ENCODE measurements around the gene LRCH4.
"Not testable (repeated sequence)": the region's sequence is repeated elsewhere in the genome, so short reads cannot be mapped to it uniquely, and the experiment has no call there.

The LRCH4 gene

DNA sequence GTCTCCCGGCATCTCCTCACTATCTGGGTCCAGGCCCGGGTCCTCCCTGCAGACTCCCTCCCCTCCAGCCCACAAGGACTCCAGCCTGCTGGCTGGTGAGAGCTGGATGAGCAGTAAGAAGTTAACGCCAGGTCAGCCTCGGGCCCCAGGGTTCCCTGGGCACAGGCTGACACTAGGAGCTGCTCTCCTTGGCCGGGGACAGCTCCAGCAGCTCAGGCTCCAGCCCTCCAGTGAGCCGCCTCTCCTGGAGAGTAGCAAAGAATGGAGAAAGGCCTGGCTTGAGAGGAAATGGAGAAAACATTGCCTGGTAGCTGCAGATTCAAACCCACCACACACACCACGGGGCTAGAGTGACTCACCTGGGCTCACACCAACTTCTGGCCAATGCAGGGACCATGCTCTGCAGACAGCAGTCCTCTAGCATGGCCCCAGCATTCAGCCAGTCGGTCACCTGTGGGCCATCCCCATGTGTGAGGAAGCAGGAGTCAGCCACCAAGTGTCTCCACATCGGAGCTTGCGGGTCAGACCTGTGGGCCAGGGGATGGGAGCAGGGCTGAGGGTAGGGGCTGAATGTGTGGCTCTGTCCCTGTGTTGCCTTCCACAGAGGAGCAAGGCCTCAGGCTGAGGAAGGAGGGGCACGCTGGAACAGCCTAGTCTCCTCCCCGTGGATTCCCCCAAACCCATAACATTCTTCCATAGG, 18.7 kb downstream of the LRCH4 start:
- DNase-seq, result no peak

DNA sequence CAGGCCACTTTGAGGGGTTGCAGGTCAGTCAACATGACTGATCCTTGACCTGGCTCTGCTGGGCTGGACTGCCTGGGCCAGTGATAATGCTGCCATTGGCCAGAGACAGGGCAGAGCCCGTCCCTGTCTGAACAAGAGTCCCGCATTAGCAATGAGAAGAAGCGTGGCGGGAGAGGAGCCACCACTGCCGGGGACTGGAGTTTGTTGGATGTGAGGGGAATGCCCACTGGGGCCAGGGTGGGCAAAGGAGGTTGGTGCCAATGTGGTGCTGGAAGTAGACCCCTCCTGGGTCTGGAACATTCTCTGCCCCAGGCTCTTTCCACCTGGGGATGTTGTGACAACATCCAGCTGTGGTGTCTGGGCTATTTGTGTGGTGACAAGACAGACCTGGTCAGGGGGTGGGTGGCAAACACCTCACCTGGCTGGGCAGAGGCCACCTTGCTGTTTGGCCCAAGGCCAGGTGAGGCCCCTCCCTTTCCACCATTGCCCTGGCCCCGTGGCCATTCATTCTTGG, 19.9 kb downstream of the LRCH4 start:
- no peak for DNase-seq

DNA sequence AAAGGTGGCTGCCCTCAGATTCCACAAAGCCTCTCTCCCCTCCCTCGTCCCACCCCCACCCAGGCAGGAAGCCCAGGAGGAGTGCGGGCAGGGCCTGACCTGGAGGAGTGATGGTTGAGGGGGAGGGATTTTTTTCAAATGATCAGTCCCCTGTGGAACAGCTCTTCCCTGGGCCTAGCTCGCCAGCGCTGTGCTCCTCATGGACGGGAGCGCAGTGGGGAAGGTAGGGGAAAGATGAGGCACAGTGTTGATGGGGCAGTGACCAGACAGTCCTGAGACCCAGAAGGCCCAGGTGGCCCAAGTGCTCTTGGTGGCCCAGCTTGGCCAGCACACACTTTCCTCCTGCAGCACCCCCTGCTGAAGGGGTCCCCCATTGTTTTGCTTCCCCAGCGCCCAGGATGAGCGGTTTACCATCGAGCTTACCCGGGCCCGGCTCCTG, 20.8 kb downstream of the LRCH4 start:
- DNase-seq, result no peak

DNA sequence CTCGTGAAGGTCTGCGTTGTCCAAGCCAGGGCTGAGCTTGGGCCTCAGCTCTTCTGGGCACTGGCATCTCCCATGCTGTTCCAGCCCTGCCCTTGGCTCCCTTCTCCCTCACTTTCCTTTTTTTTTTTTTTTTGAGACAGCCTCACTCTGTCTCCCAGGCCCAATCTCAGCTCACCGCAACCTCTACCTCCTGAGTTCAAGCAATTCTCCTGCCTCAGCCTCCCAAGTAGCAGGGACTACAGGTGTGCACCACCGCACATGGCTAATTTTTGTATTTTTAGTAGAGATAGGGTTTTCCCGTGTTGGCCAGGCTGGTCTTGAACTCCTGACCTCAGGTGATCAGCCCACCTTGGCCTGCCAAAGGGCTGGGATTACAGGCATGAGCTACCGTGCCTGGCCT, 21.5 kb downstream of the LRCH4 start:
- not testable (repeated sequence) for DNase-seq

DNA sequence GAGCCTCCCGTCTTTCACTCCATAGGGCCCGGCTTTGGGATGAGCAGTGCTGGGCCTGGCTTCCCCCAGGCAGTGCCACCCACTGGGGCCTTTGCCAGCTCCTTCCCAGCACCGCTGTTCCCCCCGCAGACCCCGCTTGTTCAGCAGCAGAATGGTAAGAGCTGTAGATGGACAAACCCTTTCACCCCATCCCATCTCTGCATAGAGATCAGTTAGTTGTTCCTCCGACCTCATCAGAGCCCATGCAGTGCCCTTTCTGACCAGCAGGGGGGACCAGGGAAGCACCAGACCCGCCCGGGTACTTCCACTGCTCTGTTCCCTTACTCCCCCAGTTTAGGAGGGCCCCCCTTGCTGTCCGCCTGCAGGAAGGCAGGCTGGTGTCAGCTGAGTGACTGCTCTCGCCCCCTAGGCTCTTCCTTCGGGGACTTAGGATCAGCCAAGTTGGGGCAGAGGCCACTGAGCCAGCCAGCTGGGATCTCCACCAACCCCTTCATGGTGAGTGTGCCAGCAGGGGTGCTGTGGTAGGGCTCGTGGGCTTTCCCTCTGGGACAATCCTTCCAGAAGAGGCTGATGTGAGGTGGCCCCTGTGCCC, 22.0 kb downstream of the LRCH4 start:
- DNase-seq, result no peak

DNA sequence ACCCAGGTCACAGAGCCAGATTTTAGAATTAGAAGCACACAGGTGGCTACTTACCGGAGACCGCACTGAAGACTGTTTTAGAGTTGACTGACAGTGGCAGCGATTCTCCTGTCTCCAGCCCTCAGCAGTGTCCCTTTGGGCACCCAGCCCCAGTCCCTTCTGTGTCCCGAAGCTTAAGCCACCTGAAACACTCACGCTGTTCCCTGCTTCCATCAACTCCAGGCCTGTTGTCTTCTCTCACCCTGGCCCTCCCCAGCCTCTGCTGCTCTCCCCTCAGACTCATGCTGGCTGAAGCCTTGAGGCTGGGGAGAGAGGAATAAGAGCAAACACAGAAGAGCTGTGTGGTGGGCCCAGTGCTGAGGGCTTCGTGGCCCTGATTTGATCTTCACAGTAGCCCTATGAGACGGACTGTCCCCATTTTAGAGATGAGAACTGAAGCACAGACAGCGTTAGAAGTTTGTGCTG, 22.8 kb downstream of the LRCH4 start:
- no peak for DNase-seq

DNA sequence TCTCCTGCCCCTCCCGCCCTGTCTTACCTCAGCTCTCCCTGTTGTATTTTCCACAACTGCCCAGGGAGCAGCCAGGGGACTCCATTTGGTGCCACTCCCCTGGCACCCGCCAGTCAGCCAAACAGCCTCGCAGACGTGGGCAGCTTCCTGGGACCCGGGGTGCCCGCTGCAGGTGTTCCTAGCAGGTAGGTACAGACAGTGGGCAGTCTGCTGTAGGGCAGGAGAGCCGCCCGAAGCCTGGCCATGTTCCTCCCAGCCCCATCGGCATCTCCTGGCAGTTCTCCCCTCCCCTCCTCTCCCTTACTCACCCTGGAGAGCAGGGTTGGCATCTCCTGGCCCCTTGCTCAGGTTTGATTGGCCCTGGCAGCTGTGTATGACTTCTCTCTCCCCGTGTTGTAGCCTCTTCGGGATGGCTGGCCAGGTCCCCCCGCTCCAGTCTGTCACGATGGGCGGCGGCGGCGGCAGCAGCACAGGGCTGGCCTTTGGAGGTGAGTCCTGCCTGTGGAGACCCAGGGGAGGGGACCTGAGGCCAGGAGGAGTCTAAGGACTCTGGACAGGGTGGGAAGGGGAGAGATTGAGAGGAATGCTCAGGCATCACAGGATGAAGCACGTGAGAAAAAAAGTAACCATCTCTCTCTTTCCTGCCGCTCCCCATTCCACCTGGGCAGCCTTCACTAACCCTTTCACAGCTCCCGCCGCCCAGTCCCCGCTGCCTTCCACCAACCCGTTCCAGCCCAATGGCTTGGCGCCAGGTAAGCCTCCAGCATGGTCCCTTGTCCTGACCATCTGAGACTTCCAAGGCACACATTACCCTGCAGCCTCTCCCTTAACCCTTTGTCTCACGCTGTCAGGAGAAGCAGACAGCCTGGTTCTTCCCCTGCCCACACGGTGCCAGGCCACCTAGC, 23.5 kb downstream of the LRCH4 start:
- DNase-seq, result no peak

DNA sequence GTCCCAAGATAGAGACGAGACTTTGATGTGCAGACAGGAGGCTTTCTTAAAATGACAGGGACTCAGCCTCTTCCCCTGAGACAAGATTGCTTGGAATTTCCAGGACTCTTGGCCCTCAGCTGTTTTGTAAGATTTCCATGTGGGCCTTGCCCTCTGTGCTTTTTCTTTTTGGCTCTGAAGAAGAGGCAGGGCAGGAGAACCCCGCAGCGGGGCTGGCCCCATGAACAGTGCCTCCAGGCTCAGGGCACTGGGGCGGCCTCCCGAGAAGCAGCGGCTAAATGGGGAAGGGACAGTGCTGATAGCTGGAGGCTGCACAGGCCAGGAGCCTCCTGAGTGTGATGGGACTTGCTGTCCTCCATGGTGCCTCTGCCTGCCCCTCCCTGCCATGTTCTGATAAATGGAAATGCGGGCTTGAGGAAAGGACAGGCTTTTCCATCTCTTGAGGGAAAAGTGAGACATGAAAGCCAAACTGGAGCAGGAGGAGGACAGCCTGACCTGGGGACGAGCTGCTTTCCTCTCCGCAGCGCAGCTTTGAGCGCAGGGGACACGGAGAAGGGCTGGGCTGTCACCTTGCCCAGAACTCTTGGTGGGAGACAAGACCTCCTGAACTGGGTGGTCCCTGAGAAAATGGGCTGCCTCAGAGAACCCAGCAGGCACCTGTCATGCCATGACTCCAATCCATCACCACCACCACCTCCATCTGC, 24.3 kb downstream of the LRCH4 start:
- DNase-seq, result no peak

DNA sequence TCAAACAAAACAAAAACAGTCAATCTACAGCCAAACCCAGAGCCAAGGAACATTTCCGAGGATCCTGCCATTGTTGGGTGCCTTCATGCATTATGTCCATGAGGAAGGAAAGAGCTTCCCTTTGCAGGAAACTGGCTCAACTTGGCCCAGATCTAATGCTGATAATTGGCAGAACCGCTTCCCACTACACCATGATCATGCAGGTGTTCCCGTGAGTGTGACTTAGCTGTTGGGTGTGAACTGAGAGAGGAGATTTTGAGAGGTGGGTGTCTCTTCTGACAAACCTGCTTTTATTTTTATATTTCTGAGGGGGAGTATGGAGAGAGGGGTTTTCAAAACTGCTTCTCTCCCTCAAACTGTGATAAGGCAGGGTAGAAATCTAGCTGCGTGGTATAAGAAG, 26.8 kb downstream of the LRCH4 start:
- no peak for DNase-seq

DNA sequence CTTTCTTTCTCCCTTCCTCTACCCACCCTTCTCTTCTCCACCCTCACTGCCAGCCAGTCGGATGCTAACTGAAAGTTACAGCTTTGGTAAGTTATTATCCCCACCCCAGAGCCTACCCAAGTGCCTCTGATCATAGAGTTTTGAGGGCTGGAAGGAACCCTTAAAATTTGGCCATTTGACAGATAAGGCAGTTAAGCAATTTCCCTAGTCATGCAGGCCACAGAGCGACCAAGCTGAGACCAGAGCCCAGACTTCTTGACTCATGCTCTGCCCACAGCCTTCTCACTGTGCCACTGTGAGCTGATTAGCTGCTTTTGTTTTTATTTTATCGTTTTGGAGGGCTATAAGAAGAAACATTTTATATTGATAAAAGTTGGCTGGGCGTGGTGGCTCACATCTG, 29.4 kb downstream of the LRCH4 start:
- no peak for DNase-seq

DNA sequence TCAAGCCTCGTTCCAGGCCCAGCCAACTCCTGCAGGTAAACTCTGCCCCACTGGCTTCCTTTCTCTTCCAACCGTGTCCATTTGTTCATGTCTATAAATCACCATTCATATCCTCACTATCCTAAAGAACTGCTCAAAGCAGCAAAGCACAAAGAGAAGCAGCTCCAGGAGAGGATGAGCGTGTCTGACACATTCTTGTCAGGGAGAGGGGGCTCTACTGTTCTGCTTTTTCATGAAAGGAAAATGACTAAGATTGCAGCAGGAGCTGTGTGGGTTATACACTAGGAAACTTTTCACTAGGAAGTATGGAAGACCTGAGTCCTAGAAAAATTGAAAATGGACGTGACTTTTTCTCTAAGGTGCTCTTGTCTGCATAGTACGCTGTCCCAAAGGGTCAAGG, 30.2 kb downstream of the LRCH4 start:
- no peak for DNase-seq

DNA sequence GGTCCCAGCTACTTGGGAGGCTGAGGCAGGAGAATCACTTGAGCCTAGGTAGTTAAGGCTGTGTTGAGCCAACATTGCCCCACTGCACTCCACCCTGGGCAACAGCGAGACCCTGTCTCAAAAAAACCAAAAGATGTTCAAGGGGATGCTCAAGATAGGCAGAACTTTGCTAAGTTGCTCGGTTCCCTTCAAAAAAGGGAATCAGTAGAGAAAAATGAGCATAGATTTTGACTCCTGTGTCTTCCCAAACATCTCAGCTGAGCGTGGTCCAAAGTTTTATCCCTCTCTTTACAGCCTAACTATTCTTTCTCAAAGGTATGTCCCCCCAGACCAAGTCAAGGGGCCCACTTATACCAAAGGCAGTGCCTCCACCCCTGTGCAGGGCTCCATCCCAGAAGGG, 32.9 kb downstream of the LRCH4 start:
- DNase-seq, result no peak

DNA sequence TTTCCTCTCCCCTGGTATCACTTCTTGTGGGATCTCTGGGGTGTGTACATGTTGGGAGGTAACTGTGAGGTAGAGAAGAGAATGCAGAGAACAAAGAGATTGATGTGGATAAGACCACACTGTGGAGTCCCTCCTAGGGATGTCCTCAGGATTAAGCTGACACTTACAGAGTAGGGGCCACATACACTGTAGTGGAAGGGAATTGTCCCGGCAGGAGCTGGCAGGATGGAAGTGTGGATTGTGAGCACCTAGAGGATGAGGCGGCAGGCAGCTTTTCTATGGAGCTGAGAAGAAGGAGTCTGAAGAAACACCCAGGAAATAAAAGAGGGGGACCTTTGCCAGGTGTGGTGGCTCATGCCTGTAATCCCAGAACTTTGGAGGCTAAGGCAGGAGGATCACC, 33.4 kb downstream of the LRCH4 start:
- DNase-seq, result no peak

DNA sequence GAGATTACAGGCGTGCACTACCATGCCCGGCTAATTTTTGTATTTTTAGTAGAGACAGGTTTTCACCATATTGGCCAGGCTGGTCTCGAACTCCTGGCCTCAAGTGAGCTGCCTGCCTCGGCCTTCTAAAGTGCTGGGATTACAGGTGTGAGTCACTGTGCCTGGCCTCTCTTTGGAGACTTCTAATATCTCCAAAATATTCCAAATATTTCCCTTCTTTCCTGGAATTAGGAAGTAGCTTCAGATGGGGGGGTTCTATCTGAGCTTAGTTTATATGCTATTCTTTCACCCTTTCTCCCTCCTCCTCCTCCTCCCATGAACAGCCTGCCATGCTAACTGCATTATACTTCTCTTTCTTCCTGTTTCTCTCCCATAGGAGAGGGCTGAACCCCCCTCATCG, 37.5 kb downstream of the LRCH4 start:
- DNase-seq, result not testable (repeated sequence)

DNA sequence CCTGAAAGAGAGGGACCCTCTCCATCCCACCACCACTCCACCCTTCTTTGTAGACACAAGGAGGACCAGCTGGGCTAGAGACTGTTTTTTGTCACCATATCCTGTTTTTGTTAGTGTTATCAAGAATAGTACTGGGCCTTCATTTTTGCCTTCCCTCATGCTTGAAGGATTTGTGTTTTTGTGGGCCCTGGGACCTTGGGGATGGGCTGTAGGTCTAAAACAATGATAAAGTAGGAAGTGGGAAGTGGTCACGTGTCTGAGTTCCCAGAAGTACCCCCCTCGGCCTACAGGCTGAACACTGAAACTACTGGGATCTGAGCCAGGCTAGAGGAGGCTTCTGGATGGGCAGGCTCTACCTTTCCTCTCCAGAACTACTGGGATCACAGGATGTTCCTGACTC, 38.1 kb downstream of the LRCH4 start:
- no peak for DNase-seq

DNA sequence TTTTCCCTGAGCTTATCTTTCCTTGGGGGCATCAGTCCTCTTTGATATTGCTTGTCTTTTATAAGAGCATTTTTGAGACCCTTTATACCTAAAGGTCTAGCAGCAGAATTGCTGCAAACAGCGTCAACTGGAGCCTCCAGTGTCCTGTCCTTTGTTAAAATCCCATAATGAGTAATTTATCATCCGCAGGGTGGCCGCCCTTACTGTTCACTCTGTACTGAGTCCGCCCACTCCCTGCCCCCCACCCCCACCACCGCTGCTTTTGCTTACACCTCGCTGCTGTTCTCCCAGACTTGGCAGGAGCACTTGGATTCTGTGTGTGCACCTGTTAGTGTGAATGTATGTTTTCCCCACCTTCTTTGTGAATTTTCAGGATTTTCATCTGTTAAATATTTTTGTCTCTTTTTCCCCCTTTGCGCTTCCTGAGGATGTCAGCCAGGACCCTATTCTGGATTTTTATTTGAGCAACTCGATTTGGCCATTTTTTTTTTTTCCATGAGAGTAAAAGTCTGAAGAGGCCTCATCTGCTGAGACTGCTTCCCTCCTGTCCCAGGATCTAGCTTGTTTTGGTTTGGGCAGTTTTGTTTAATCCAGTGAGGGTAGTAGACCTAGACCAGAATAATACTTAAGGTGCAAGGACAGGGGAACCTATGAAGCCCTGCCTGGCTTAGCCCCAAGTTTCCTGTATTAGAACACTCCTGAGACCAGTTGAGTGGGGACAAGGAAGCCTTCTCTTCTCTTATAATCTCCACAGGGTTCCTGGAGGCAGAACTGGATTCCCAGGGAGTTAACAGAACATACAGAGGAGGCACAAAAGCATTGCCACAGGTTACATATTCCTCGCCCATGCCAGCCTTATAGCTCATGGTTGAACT, 38.8 kb downstream of the LRCH4 start:
- no peak for DNase-seq

DNA sequence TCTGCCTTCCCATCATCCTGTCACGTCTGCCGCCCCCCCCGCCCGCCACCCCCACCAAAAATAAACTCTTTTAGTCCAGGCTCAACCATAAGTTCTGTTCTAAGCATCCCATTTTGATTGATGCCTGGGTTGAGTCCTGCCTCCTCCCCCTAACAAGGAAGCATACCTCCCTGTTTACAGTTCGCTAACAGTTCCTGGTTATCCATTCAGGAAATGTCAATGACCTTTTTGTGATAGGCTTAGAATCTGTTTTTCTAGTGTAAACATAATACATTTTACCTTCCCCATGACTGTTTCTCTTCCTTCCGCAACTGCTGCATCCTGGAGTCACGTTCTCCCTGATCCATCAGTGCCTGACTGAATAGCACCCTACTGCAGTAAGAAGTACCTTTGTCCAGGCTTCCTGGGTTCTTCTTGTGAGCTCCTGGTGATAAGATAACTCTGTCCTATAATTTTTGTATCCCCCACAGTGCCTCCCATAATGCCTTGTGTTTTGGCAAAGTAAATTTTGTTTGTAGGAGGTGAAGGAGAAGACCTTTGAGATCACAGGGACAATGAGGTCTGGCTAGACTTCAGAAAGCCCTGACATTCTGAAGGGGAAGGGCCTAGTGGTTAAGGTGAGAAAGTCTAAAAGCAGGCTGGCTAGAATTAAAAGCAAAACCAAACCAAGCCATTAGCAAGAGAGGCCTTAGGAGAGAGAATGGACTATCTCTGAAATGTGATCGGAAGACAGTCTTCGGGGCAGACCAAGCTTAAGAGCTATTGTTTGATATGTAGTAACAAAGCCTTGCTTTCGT, 39.6 kb downstream of the LRCH4 start:
- DNase-seq, result no peak

DNA sequence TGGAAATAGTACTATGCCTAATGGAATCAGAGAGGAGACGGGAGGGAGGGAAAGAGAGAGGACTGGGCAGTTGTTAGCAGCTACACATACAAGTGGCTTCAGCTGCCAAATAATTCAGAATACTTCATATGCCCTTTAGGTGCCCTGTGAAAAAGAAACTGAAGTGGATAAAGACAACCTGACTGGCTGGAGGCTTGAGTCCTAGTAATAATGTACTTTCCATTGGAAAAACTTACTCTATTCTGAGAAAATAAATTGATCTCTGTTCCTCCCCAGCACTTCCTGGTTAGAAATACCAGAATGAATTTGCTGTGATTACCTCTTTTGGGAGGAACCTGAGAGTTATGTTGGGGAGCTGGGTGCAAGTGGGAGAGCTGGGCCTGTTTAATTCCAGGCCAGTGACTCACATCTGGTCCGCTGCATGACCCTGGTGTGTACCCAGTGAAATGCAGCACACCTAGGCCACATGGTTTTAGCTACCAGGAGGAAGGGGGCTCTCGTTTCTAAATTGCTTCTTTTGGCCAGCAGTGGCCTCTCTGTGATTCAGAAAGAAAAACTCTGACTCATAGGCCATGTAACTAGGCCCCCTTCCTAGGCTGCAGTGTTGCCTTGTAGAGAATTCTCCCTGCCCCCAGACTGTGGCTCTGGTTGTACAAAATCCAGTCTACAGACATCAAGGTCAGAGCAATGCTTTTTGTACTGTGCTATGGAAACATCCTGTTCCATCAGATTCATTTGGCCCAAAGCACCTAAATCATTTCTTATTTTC, 40.4 kb downstream of the LRCH4 start:
- DNase-seq, result no peak

DNA sequence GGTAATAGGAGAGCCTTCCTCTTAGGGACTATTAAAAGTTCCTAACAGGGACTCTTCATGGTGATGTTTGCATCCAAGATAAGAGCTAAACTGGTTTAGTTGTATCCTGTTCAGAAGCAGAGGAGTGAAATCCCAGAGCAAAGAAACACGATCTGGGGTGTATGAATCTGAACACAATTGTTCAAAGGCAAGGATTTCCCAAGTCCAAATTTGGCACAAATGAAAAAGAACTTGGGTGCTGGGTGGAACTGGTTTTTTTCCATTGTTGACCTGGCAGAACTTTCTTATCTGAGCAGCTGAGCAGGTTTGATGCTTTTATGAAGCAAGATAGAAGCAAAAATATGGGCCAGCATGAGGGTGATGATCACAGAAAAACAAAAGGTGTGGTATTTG, 41.0 kb downstream of the LRCH4 start:
- DNase-seq, result no peak

DNA sequence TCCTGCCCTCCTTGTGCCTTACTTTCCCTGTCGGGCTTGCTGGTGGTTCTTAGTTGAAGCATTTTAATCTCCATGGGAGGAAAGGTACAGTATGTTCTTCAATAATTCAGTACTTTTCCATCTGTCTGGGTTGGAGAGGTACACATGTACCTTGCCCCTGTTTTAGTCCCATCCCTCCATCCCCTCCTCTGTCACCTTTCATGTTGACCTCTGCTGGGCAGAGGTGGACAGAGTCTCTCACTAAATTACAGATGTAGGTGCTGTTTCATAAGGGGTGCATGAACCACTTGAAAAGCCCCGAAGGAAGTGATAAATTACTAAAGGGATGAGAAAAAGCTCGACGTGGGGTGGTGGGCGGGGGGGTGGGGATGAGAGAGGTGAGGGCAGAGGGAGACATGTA, 41.5 kb downstream of the LRCH4 start:
- DNase-seq, result no peak
